ENCODE results near the gene ZNF101.
A peak's percentile ranks its signal among the peaks of the same experiment; 100 is the strongest.

The ZNF101 gene

DNA sequence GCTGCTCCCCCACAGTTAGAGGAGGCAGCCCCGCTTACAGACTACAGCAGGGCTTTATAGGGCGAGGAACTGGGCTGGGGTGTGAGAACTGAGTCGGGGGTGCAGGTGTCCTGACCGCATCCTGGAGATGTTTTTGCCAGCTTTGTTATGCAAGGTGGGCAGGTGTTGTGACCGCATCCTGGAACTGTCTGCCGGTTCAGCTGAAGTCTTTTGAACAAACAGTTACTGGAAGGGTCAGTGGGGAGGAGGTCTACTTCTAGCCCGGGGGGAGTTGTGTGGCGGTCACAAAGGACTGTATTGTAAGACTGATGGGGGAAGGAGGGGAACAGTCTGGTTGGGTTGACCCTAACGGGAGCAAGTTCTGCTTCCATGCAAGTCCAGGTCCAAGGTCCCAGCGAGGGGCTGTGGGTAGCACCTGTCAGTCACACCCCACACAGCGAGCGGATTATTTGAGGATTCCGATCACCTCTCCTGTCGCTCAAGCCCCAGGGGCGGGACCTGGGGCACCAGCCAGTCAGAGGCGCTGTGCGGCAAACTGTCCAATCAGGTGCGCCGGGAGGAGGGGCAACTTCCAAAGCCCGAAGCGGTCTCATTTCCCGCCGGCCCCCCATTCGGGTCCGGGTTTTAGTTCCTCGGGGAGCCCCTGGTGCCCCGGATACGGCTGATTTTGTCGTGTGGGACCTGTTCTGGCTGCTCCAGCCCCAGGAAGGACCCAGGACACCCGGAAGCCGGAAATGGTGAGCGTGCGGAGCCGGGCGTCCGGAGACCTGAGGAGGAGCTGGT lies at the start of gene ZNF101:
TSS of gene ZNF101 (plus strand) at position 610 of the 783 bp plus-strand sequence. CDS start at position 735, 125 bp downstream.
- peak; percentile 47 for DNase-seq (ENCODE audit: low read depth)

DNA sequence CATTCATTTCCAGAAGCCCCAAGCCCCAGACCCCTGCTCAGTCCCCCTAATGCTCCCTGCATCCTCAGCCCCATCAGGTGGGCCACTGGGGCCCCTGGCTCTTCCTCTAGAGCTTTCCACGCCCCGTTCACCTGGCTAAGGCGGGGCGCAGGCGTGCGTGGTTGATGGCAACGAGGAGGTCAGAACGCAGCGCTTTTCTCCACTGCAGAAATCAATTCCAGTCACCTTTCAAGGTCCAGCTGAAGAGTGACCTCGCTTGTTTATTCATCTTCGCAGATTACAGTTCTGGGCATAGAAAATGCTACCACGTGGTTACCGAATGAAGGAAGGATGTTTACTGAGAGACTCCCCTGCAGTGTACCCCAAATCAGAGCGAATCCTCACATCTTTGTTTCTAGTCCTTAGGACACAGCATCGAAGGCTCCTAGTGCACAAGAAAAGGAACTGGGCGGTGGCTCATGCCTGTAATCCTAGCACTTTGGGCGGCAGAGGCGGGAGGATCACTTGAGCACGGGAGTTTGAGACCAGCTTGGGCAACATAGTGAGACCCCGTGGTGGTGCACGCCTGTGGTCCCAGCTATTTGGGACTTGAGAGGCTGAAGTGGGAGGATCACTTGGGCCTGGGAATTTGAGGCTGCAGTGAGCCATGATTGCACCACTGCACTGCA lies 49.3 kb upstream of the ZNF101 start:
- no peak for DNase-seq (ENCODE audit: low read depth)

DNA sequence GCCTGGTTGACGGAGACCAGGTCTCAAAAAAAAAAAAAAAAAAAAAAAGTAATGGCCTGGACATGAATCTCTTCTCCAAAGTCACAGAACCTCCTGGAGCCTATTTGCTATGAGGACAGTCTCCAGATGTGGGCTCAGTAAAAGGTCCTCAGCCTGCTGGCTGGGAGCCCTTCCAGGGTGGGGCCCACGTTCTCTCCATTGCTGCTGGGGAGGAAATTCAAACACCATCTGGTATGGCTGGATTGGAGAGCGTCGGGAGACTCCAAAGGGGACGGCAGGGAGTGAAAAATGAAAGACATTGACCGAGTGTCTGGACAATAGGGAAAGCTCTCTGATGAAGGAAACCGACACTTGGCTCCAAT lies 48.8 kb upstream of the ZNF101 start:
- DNase-seq (ENCODE audit: low read depth): no peak

DNA sequence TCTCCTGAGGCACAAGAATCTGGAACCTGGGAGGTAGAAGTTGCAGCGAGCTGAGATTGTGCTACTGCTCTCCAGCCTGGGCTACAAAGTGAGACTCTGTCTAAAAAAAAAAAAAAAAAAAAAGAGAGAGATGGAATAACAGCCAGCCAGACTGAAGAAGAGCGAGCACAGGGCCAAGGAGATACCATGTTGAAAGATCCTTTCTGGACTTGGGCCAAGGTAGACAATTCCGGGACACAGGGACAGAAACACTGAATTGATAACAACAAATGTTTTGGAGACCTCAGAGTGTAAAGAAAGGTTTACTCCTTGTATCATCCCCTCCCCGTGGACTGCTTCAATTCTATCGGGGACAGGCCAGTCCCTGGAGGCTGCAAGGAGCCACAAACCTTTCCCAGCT lies 45.3 kb upstream of the ZNF101 start:
- no peak for DNase-seq (ENCODE audit: low read depth)

DNA sequence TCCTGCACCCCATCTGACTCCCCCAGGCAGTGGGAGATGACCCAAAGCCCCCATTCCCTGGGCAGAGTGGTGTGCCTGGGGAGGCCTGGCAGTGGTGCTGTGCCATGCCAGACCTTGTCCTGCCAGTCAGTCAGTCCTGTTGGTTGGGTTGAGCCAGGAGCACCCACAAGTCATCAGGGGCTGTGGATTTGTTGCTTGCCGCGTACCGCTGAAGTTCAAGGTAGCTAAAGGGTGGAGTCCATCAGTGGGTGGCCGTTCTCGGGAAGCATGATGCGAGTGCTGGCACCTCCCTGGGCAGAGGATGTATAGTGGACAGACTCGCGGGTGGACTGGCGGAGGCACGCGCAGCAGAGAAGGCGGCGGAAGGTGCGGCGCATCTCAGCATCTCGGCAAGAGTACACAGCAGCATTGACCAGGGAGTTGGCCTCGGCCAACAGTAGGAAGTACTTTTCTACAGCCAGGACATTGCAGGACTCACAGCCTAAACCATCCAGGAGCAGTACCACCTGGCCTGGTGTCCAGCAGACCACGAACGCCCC lies 44.5 kb upstream of the ZNF101 start:
- DNase-seq (ENCODE audit: low read depth): no peak

DNA sequence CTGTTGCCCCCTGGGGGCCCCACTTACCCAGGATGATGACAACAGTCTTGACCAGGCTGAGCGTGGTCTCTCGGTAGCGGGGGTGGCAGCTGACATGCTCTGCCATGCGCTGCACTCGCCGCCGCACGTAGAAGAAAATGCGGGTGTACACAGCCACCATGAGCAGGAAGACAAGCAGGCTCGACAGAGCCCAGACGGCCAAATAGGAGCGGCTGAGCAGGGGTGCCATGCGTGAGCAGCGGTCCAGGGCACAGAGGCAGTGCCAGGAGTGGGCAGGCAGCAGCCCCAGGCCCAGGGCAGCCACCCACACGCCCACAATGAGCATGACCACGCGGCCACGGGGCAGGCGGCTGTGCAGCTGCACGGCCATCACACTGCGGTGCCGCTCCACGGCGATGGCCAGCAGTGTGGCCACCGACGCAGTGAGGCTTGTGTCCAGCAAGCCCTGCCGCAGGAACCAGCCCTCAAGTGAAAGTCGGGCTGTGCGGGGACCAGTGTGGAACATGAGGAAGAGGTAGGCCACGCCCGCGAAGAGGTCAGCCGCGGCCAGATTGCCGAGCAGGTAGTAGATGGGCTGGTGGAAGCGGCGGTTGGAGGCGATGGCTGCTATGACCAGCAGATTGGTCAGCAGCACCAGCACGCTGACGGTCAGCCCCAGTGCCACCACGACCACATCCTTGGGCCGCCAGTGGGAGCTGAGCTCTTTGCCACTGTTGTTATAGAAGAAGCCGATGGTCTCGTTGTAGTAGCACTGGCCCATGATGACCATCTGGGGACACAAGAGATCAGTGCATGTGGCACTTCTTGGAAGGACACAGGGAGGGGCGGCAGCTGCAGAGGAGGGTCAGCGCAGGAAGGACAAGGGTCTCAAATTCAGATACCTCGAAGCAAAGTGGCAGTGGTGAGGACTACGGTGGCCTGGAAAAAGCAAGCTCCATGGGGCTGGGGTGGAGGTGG lies 41.8 kb upstream of the ZNF101 start:
- no peak for DNase-seq (ENCODE audit: low read depth)

DNA sequence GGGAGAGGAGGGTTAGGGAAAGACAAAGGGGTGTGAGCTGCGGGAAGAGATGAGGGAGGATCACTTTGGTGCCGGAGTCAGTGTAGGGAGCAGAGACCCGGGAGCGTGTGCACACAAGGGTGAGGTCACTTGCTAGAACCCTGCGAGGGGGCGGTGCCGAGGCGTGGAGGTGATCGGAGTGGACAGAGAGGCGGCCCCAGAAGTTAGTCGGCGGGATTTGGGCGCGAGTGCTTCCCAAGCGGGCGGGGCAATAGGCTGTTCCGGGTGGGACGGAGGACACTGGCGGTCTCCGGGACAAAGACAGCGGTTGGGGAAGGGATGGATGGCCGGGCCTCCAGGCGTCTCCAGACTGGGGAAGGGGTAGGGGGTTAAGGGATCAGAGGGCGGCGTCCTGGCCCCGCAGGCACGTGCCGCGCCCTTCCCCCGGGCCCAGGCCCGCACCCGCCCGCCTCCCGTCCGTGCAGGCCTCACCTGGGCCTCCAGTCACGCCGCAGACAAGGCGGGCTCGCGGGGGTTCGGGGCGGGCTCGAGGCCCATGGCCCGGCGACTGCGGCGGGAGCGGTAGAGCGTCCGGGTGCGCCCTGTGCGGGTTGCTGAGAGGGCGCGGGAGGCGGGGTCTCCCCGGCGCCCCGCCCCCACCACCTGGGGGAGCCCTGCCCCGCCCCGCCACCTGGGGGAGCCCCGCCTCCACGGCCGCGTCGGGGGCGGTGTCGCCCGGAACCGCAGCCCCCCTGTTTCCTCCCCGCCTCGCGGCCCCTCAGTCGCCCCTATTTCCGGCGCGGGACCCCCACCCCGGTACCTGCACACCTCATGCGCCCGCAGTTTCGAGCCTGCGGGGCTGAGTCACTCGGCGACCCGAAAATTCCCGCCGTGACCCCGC lies 40.8 kb upstream of the ZNF101 start, which contains the start of gene LPAR2:
TSS of gene LPAR2 (minus strand) at position 600 of the 880 bp plus-strand sequence. CDS start 945 bp downstream, outside the sequence.
- DNase-seq (ENCODE audit: low read depth): no peak

DNA sequence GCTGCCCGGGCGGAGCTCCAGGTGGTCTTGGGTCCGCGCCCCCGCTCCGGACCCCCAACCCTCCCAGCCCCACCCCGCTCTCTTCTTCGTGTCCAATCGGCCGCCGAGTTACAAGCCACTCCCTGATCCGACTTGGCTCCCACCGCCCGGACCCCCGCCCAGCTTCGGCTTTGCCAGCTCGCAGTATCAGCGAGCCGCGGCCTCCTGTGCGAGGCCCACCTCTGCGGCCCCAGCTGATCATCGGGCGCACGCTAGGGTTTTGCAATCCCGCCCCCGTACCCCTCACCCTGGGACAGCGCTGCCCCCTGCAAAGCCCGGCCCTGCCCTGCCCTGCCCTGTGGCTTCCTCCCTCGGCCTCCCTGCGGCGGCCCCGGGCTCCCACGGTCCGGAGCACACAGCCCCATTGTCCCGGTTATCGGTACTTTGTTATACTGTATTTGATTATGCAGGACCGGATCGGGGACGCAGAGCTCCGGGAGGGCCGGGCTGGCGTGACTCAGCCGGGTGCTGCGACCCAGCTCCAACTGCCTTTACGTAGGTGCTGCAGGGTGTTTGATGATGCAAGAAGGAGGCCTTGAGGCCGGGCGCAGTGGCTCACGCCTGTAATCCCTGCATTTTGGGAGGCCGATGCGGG lies 40.0 kb upstream of the ZNF101 start:
- no peak for DNase-seq (ENCODE audit: low read depth)

DNA sequence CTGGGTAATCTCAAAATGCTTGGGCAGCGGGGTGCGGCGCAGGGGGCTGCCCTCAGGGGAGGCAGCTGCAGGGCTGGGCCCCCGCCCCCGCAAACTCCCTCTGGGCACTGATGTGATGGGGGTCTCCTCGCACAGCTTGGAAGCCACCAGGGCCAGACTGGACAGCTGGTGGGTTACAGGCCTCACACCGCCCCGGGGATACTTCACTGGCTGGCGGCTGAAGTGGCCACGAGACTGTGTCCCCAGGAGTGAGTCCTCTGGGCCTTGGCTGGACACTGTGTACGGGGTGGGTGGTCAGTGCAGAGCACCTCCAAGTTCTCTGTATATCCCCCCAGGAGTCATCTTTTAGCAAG lies 38.6 kb upstream of the ZNF101 start:
- DNase-seq (ENCODE audit: low read depth): no peak

DNA sequence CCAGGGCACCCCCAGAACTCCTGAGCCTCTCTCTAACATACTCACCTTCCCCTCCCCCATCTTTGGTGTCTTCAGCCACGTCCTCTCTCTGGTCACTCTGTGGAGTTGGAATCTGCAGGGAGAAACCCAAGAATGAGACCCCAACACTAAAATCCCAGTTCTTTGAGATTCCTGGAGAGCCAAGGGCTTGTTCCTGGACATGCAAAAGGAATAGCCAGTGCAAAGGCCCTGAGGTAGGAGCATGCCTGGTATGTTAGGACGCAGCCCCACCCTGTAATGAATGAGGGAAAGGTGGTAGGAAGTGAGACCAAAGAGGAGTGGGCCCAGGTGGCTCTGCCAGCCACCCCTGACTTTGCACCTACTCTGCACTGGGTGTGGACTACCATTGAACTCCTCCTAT lies 38.2 kb upstream of the ZNF101 start:
- DNase-seq (ENCODE audit: low read depth): no peak

DNA sequence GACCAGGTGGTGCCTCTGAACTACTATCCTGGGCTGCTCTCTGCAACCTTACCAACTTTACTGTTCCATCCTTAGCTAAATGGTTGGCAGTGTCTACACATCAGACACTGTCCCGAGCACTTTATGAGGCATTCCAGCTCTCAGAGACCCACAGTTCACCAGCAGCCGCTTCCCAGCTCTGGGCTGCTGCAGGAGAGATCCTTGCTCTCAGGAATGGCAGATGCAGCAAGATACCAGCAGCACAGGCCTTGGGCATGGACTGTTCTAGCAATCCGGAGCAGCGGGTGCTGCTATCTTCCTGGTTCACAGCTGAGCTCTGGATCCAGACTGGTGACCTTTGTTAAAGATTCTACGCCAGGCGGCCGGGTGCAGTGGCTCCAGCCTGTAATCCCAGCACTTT lies 37.3 kb upstream of the ZNF101 start:
- DNase-seq (ENCODE audit: low read depth): no peak

DNA sequence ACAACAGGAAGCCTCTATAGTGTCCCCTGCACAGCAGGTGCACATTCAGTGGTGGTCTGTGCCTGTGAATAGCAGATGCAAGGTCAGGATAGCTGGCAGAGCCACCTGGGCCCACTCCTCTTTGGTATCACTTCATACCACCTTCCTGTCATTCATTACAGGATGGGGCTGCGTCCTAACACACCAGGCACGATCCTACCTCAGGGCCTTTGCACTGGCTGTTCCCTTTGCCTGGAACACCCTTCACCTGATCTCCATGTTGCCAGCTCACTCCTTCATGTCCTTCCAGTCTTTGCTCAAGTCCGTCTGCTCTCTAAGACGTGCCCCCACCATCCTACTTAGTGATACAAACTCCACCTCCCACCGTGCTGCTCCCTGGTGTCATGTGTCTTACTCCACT lies 36.0 kb upstream of the ZNF101 start:
- no peak for DNase-seq (ENCODE audit: low read depth)

DNA sequence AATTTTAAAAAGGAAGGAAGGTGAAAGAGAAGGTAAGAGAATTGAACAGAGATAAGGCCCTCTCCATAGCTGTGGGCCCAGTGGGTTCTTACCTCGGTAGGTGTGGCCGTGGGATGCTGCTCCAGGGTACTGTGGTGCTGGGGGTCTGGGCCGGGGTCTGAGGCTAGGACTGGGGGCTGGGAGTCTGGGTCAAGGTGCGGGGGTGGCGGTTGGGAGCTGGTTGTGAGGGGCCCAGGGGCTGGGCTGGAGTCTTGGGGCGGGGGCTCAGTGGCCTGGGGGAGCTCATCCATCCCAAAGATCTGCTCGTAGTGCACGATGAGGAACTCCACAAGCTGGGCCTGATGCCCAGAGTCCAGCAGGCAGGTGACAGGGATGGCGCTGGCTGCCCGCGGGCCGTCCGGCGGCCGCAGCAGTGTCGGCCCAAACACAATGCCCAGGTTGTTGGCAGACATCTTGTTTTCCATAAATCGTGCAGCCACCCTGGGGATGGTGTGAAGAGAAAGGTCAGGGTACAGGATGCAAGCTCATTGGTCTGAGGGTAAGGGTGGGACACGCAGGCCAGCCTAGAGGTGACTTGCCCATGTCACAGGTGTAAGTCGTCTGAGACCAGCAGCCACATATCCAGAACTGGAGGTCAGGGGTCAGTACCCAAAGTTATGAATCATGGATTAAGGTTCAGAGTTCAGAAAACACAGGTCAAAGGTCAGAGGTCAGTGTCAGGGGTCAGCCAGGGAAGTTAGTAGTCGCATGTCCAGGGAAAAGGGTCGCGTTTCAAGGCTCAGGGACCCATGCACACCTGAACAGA lies 34.7 kb upstream of the ZNF101 start:
- DNase-seq (ENCODE audit: low read depth): no peak

DNA sequence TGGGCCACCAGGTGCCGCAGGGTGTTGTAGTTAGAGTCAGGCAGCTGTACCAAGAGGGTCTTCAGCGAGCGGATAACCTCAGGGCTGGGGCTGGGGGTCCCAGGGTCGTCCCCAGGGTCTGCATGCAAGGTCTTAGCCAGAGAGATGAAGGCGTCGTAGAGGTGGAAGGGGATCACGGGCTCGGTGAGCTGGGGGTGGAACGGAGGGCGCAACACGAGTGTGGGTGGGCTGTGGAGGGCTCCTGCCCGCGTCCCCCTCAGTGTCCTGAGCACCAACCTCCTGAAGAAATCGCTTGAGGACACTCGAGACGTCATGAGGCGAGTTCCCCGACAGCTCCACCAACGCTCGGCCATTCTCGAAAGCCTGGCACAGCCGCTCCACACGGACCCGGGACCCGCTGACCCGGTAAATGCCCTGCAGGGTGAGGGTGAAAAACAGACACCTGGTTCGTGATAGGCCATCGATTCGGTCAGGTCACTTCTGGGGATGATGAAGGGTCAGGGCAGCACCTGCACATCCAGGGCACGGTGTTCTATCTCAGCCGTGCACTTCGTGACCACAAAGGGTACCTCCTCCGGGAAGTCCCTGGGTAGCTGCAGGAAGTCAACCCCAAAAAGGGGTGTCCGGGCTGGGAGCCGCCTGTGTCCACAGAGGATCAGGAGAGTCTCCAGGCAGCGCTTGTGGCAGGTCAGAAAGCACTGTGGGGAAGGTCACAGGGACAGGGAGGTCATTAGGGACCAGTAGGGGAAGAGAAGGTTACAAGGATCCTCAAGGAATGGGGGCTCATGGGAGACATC lies 33.9 kb upstream of the ZNF101 start:
- DNase-seq (ENCODE audit: low read depth): no peak

DNA sequence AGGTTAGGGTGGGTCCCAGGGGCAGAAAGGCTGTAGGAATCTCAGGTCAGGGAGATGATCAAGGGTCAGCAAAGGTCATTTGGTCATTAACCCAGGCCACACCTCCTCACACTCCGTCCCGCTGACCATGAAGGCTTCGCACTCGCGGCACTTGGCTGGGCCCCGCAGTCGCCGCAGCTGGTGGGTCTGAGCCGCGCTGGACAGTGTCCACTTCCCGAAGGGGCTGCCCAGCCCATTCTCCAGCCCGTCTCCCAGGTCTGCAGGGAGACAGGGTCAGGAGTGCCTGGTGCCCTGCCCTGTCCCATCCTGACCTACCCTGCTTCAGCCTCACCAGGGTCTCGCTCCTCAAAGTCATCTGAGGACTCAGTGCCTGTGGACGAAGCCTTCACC lies 33.3 kb upstream of the ZNF101 start:
- no peak for DNase-seq (ENCODE audit: low read depth)

DNA sequence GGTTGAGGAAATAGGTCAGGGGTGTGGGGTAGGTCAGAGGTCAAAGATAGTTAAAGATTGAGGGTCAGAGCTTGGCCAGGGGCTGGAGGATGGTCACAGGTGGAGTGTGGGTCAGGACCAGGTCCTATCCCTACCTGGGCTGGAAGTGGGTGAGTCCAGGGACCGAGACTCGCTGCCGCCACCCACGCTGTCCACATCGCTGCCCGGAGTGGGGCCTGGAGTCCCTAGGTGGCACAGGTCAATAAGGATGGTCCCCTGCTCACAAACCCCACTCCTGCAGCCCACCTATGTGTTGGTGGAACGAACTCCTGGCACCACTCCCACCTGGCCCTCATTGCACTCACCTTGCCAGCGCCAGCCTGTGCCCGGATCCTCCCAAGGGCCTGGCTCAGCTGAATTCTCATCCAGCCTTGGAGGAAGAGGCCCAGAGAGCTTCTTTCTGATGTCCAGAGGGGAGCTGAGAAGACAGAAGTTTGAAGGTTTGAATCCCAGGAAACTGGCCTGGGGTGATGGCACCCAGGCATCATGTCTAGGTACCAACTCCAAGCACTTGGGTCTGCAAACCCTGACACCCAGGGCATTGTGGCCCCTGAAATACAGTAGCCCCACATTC lies 32.0 kb upstream of the ZNF101 start:
- no peak for DNase-seq (ENCODE audit: low read depth)

DNA sequence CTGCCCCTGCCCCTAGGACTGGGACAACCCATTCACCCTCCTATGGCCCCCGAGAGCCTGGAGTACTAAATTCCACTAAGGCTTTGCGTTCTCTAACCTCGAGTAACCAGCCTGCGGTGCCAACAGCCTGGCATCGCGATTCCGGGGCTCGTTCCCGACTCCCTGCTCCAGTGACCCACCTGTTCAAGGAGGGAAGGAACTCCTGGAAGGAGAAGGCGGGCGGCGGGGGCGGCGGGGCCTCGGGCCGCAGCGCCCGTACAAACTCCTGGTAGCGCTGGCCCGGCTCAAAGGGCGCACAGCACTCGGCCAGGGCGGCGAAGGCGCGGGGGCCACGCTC lies 31.5 kb upstream of the ZNF101 start:
- no peak for DNase-seq (ENCODE audit: low read depth)

DNA sequence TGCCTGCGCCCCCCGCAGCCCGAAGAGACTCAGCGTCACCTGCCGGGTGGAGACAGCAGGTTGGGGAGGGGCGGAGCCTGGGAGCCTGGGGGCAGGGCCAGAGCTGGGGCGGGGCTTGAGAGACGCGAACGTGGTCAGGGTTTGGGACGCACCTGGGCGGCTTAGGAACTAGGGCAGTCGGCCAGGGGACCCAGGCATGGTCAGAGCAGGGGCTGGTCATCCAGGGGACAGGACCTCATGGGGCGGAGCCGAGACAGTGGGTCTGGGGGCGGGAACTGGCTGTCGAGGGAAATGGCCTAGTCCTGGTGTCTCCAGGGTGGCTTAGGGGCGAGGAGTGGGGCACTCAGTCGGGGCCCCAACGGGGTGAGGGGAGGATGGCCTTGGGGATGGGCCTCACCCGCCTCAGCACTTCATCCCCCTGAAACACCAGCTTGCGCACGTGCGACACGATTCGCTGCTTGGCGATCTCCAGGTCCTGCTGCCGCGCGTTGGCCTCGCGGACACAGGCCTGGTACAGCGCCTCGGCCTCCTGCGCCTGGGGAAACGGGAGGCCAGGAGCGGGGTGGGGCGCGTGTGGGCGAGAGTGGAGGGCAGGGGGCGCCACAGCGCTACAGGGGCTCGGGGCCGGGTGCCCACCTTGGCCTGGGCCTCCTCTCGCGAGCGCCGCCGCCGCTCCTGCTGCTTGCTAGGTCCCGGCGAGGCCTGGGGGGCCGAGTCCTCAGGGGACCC lies 31.0 kb upstream of the ZNF101 start:
- DNase-seq (ENCODE audit: low read depth): no peak

Data from GM04503 (cell line).